Smooth muscle cell (in vitro differentiated cells): Measurements from ENCODE around the gene ABAT. TPM values are rescaled to one million over a fixed set of nuclear protein-coding genes. Genes with fewer than 3 reads are reported as not detected.

Experiments used
- DNase-seq: peaks from one replicate; lab custom pipeline; 2025; ENCODE audit not compliant: unreplicated experiment; lab: John Stamatoyannopoulos, UW
- H2AFZ ChIP-seq: fragments of 200-600 bp; sonication (generic); 2 replicates; pipeline ENCODE4 v1.6.0; 2016; ENCODE audit warnings: antibody characterized with exemption, low read depth, mild to moderate bottlenecking
- H3F3A ChIP-seq: fragments of 200-600 bp; sonication (generic); 2 replicates; pipeline ENCODE4 v1.6.0; 2017; ENCODE audit warnings: antibody characterized with exemption, low read depth
- H3K27ac ChIP-seq: fragments of 200-600 bp; sonication (generic); 2 replicates; pipeline ENCODE4 v1.5.1; 2016; ENCODE audit warnings: low read depth, mild to moderate bottlenecking
- H3K27me3 ChIP-seq: fragments of 200-600 bp; sonication (generic); 2 replicates; pipeline ENCODE4 v1.6.1; 2016; ENCODE audit warnings: low read depth, mild to moderate bottlenecking
- H3K36me3 ChIP-seq: fragments of 200-600 bp; sonication (generic); 2 replicates; pipeline ENCODE4 v1.5.1; 2016; ENCODE audit warnings: low read depth
- H3K4me1 ChIP-seq: fragments of 200-600 bp; sonication (generic); 2 replicates; pipeline ENCODE4 v1.5.1; 2016; ENCODE audit warnings: low read depth
- H3K4me2 ChIP-seq: fragments of 200-600 bp; sonication (generic); 2 replicates; pipeline ENCODE4 v1.6.0; 2016; ENCODE audit warnings: mild to moderate bottlenecking
- H3K4me3 ChIP-seq: fragments of 200-600 bp; sonication (generic); 2 replicates; pipeline ENCODE4 v1.5.1; 2016; ENCODE audit warnings: mild to moderate bottlenecking
- H3K79me2 ChIP-seq: fragments of 200-600 bp; sonication (generic); 2 replicates; pipeline ENCODE4 v1.6.0; 2016; ENCODE audit warnings: low read depth, mild to moderate bottlenecking
- H3K9ac ChIP-seq: fragments of 200-600 bp; sonication (generic); 2 replicates; pipeline ENCODE4 v1.6.0; 2016; ENCODE audit warnings: low read depth
- H3K9me3 ChIP-seq: fragments of 200-600 bp; sonication (generic); replicated peaks from 2 replicates; pipeline ENCODE4 v1.5.1; 2016; ENCODE audit warnings: low read depth
- H4K20me1 ChIP-seq: fragments of 200-600 bp; sonication (generic); 2 replicates; pipeline ENCODE4 v1.6.0; 2016; ENCODE audit warnings: low read depth
- WGBS: methylation state at CpG from one replicate; pipeline ENCODE4 v1.1.7; 2016; ENCODE audit warnings: low lambda C conversion rate; 5-methylcytosine and 5-hydroxymethylcytosine counted together
- polyA plus RNA-seq: library from polyadenylated mRNA; unstranded; fragments of >200 nt; fragmentation: Nextera tagmentation; extraction: Ambion mirVana; gene quantifications from 2 replicates; pipeline ENCODE4 v1.2.1, GENCODE V29; 2016
- total RNA-seq: library from RNA; depleted of rRNA; stranded (reverse); fragments of >200 nt; gene quantifications from 2 replicates; pipeline ENCODE4 v1.2.3, GENCODE V29; 2014
- TF ChIP-seq, protein P1 (sequence below): fragments of 200-600 bp; sonication (generic); IDR thresholded peaks from 2 replicates; pipeline ENCODE4 v1.5.1; 2017; ENCODE audit warnings: borderline replicate concordance, mild to moderate bottlenecking, antibody characterized with exemption; ENCODE audit not compliant: insufficient read depth, poor library complexity, severe bottlenecking

ABAT gene
- total and polyA plus RNA-seq, 2 experiments from 2014 or later = 9.2 to 11.3 TPM

DNA sequence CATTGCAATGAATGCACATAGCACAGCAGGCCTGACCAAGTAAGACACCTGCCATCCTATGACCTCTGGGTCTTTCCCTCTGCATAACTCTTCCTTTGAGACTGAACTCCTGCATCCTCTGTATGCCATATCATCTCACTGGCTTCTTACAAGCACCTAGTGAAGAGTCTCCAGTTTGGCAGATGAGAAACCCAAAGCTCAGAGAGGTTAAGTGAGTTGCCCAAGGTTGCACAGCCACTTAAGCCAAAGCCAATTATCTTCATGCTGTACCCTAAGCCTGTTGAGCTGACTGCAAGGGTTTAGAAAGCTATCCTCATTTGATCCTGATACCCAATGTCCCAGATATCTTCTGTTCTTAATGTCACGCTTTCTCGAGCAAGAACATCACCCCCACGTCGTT is 87.8 kb downstream of the ABAT start:
- no peaks in the 10 kb centered on the region for H3K79me2 ChIP-seq
- no peak overlapping the region for H2AFZ ChIP-seq
- H3K4me2 ChIP-seq = no peak overlapping the region
- no peaks in the 10 kb centered on the region for H3K36me3 ChIP-seq
- H3F3A ChIP-seq = no peaks in the 10 kb centered on the region
- DNase-seq = no peak
- no peaks in the 10 kb centered on the region for H3K27me3 ChIP-seq
- H3K9ac ChIP-seq = no peak overlapping the region
- TF ChIP-seq, protein P1, sequence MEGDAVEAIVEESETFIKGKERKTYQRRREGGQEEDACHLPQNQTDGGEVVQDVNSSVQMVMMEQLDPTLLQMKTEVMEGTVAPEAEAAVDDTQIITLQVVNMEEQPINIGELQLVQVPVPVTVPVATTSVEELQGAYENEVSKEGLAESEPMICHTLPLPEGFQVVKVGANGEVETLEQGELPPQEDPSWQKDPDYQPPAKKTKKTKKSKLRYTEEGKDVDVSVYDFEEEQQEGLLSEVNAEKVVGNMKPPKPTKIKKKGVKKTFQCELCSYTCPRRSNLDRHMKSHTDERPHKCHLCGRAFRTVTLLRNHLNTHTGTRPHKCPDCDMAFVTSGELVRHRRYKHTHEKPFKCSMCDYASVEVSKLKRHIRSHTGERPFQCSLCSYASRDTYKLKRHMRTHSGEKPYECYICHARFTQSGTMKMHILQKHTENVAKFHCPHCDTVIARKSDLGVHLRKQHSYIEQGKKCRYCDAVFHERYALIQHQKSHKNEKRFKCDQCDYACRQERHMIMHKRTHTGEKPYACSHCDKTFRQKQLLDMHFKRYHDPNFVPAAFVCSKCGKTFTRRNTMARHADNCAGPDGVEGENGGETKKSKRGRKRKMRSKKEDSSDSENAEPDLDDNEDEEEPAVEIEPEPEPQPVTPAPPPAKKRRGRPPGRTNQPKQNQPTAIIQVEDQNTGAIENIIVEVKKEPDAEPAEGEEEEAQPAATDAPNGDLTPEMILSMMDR = no peak
- 90% methylated on average over 4 of the region's 4 CpGs for WGBS
- H3K4me3 ChIP-seq = no peak overlapping the region
- H3K9me3 ChIP-seq = no peaks in the 10 kb centered on the region
- no peak overlapping the region for H3K27ac ChIP-seq
- H4K20me1 ChIP-seq = no peaks in the 10 kb centered on the region
- H3K4me1 ChIP-seq = no peaks in the 10 kb centered on the region

DNA sequence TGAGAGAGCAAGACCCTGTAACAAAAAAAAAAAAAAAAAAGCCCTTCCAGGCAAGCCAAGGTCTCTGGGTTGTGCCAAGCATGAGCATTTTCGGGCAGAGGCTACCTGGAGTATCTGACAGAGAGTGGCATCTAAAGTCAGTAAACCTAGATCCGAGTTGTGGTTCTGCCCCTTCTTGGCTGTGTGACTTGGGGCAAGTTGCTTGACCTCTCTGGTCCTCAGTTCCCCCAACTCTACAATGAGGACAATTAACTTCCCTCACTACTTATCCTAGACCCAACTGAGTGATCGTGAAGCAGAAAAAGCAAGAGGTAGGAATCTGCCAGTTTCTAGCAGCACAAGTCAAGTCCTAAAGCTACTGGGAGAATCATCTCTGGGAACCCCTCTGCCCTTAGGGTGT is 88.7 kb downstream of the ABAT start:
- no peak overlapping the region for H3K4me2 ChIP-seq
- no peaks in the 10 kb centered on the region for H3K27me3 ChIP-seq
- H3K4me3 ChIP-seq = no peak overlapping the region
- H3K9me3 ChIP-seq = no peaks in the 10 kb centered on the region
- no peaks in the 10 kb centered on the region for H3K36me3 ChIP-seq
- no peak overlapping the region for H3K27ac ChIP-seq
- no peaks in the 10 kb centered on the region for H3K4me1 ChIP-seq
- no peak overlapping the region for H3K9ac ChIP-seq
- H2AFZ ChIP-seq = no peak overlapping the region
- no peaks in the 10 kb centered on the region for H4K20me1 ChIP-seq
- TF ChIP-seq, protein P1 = no peak
- 89% methylated on average over 3 of the region's 3 CpGs for WGBS
- H3F3A ChIP-seq = no peaks in the 10 kb centered on the region
- no peak for DNase-seq
- no peaks in the 10 kb centered on the region for H3K79me2 ChIP-seq

DNA sequence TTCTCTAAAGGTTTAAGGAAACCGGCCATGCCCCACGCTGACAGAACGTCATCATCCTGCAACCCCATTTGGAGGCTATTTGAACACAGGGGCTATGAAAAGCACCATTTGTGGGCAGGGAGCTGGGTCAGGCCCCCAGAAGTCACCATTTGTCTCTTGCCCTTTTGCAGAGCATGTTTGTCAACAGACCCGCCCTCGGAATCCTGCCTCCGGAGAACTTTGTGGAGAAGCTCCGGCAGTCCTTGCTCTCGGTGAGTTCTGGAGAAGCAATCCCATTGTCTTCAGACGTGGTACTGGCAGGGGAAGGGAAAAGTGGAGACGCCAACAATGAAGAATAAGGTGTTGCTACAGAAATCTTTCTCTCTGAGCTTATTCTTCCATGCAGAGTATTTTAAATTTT is 89.5 kb downstream of the ABAT start:
- H3K9ac ChIP-seq = no peak overlapping the region
- H3K9me3 ChIP-seq = no peaks in the 10 kb centered on the region
- WGBS = 76% methylated on average over 10 of the region's 10 CpGs
- H2AFZ ChIP-seq = no peak overlapping the region
- H3K36me3 ChIP-seq = no peaks in the 10 kb centered on the region
- no peaks in the 10 kb centered on the region for H3K79me2 ChIP-seq
- no peaks in the 10 kb centered on the region for H3K27me3 ChIP-seq
- DNase-seq = no peak
- H4K20me1 ChIP-seq = no peaks in the 10 kb centered on the region
- H3K4me2 ChIP-seq = no peak overlapping the region
- no peak overlapping the region for H3K27ac ChIP-seq
- TF ChIP-seq, protein P1 = no peak
- no peaks in the 10 kb centered on the region for H3F3A ChIP-seq
- no peaks in the 10 kb centered on the region for H3K4me1 ChIP-seq
- no peak overlapping the region for H3K4me3 ChIP-seq

DNA sequence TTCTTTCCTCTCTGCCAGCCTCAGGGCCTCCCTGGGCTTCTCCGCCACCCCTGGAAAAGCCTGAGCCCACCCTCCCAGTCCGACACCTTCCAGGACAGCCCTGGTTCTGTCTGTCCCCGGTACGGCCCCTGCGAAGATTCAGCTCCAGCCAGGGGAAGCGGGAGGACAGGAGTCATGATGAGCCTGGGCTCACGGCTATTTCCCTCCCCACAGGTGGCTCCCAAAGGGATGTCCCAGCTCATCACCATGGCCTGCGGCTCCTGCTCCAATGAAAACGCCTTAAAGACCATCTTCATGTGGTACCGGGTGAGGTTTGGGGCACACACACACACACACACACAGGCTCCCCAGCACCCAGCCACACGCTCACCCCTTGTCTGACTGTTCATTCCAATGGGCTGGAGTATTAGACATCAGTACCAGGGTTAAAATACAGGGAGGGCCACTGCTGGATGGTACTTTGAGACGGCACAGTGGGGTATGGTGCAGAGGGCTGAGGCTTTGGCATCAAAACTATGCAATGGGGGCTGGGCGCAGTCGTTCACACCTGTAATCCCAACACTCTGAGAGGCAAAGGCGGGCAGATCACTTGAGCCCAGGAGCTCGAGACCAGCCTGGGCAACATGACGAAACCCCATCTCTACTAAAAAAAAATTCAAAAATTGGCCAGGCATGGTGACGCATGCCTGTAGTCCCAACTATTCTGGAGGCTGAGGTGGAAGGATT is 90.3 kb downstream of the ABAT start:
- H3F3A ChIP-seq = no peaks in the 10 kb centered on the region
- no peak overlapping the region for H3K4me2 ChIP-seq
- TF ChIP-seq, protein P1 = no peak
- no peak overlapping the region for H3K9ac ChIP-seq
- H3K4me3 ChIP-seq = no peak overlapping the region
- no peaks in the 10 kb centered on the region for H3K36me3 ChIP-seq
- DNase-seq = no peak
- no peak overlapping the region for H3K27ac ChIP-seq
- WGBS = 92% methylated on average over 18 of the region's 18 CpGs
- no peak overlapping the region for H2AFZ ChIP-seq
- no peaks in the 10 kb centered on the region for H3K27me3 ChIP-seq
- no peaks in the 10 kb centered on the region for H3K79me2 ChIP-seq
- H3K4me1 ChIP-seq = no peaks in the 10 kb centered on the region
- H4K20me1 ChIP-seq = no peaks in the 10 kb centered on the region
- H3K9me3 ChIP-seq = no peaks in the 10 kb centered on the region
